ENCODE measurements around the gene ARHGEF10L.

The ARHGEF10L gene

GRCh38 chr1:17550729-17551584 is 11.5 kb downstream of the ARHGEF10L start:
- no peak for DNase-seq

DNA sequence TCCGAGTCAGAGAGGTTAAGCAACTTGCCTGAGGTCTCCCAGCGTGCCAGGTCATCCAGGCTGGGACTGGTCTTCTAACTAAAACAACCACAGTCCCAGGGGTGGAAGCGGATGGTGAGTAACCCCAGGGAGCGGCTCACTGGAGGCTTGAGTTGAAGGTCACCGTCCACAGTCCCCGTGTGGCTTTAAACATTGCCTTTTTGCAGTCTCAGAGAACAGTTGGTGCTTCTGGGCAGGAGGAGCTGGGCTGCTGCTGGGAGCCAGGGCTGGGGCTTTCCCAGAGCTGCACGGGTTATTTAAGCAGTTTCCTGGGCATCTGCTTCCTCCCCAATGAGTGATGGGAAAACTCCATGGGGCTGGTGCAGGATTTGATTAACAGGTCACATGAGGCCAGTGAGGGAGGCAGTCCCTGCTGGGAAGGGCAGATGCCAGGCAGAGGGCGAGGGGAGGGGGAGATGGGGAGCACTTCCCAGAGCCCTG is 12.3 kb downstream of the ARHGEF10L start:
- no peak for DNase-seq

GRCh38 chr1:17553975-17554700 is 14.6 kb downstream of the ARHGEF10L start:
- peak; percentile 40 for DNase-seq

GRCh38 chr1:17554954-17555353 is 15.5 kb downstream of the ARHGEF10L start:
- DNase-seq, result no peak

GRCh38 chr1:17557986-17558385 is 18.5 kb downstream of the ARHGEF10L start:
- no peak for DNase-seq

- DNase-seq, result no peak
Observed at GRCh38 chr1:17558541-17558940, 19.0 kb downstream of the ARHGEF10L start.

DNA sequence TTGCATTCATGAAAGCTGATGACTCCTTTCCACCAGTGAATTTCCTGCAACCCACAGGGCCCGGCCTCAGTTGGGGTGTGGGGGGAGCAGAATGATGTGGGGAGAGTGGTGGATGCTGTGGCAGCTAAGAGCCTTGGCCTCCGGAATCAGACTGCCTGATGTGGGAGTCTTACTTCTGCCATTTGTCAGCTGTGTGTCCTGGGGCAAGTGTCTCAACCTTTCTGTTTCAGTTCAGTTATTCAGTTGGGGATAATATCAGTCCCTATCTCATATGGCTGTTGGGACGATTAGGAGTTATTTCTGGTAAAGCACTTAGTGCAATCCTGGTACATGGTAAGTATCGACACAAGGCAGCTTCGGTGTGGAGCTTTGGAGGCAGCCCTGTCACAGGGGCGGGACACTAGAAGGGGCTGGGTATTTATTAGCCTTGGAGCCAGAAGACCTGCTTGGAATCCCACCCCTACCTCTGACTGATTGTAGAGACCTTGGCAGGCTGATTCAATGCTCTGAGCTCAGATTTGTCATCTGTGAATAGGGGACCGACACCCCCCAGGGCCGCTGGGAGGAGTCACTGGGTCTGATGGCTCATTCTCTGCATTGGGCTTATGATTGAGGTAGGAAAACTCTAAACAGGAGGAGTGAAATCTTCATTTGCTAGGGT is 19.6 kb downstream of the ARHGEF10L start:
- no peak for DNase-seq

GRCh38 chr1:17559615-17560419 is 20.3 kb downstream of the ARHGEF10L start:
- no peak for DNase-seq

DNA sequence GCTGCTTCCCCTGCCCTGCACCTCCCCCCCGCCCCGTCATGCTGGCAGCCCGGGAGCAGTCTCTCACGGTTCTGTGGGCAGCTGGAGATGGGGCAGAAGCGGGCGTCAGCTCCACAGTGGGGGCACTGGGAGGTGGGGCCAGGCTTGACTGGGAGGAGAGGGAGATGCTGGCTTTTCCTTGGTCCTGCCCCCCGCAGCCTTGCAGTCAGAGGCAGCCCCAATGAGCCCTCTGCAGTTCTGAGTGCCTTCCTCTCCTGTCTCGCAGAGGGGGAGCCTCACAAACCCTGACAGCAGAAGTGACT is 21.7 kb downstream of the ARHGEF10L start:
- DNase-seq, result no peak

GRCh38 chr1:17561561-17561985 is 22.1 kb downstream of the ARHGEF10L start:
- DNase-seq, result no peak

DNA sequence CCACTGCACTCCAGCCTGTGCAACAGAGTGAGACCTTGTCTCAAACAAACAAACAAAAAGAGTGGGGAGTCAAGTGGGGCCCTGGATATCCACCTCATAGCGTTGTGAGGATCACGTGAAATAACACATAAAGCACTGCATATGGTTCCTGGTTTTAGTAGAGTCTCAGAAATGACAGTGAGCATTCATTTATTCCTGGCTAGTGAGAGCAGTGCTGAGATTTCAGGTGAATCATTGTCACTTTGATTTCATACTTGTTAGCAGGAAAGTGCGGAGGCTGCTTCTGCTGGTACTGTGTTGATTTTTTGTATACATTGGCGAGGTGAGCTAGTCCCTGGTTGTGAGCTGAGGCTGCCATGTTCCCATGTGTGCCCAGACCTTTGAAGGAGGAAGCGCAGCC is 22.9 kb downstream of the ARHGEF10L start:
- DNase-seq, result no peak

DNA sequence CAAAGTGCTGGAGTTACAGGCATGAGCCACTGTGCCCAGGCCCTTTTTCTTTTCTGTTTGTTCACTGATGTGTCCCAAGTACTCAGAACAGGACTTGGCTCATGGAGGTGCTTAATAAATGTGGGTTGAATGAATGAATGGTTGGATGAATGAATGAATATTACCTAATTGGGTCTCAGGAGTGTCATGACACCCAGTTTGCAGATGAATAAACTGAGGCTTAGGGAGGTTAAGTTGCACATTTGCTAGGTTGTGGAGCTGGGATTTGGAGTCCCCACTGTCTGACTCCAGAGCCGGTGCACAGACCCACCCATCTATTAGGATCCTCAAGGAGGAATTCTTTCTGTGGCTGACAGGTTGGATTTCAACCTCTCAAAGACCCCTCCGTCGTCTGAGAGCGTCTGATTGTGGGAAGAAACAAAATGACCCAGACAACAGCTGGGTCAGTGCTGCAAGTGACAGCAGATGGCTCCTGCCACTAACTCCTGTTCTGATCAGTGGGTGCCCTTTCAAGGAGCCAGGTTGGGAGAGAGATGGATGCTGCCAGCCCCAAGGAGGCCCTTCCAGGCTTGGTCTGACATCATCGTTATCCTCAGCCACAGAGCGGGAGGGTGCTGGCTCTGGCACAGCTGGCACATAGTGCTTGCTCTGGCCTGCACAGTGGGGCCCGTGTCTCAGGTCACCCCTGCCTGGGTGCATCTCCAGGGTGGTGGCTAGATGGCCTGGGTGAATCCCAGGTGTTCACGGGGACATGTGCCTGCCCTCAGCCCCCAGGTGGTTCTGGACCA is 24.2 kb downstream of the ARHGEF10L start:
- no peak for DNase-seq

GRCh38 chr1:17564458-17565393 is 25.2 kb downstream of the ARHGEF10L start:
- DNase-seq, result no peak

DNA sequence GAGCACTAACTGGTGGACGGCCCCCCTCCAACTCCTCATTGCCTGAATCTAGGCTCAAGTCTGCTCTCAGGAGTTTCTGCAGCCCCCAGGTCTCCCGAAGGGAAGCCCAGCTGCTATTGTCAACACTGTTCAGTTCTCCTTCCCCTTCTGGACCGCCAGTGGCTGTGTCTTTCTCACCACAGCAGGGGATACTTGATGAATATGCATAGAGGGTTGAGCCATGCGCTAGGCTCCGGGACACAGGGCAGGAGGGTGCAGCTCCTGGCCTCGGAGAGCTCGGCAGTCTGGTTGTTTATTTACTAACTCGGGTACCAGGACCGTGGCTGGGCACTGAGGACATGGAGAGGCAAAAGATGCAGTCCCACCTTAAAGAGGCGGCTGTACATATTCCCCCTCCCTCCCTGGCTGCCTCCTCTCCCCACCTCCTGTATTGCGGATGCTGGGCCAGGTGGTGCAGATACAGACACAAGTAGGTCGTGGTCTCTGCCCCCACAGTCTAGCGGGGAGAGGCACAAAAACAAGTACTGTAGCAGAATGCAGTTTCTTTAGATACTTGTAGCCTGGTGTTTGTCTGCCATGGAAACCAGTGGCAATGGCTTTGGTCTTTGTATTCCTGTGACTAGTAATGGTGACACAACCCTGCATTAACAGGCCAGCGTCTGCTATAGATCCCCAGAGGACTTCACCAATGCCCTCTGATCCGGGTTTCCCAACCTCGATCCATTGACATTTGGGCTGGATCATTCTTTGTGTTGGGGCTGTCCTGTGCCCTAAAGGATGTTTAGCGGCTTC is 26.2 kb downstream of the ARHGEF10L start:
- DNase-seq, result no peak

DNA sequence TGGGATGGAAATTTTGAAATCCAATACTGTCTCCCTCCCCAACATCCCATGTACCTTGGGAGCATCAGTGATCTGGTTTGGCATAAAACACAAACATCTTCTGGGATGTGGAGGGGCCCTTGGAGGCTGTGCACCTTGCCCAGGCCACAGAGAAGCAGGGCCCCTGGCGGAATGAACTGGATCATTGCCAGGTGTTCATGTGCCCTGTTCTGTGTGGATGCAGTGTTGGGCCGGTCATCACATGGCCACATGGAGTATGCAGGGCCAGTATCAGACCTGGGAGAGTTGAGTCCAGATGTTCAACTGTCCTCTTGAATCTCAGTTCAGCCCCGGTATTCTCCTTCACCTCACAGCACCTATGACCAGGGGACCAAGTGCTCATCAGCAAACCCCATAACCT is 26.9 kb downstream of the ARHGEF10L start:
- DNase-seq, result no peak

DNA sequence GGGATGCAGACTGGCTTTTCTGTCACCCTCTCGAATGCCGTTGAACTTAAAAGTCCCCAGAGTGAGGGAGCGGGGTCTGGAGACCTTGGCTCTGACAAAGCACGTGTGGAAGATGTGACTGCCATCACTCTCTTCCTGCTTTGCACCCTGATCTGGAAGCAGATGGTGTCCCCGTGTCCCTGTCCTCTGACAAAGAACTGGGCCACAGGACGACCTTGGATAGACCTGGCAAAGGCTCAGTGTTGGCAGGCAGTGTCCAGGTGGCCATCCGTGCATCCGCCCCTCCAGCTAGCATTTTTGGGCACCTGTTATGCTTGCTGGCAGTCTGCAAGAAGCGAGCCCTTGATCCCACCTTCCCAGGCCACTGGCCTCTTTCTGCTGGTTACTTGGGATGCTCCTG is 27.4 kb downstream of the ARHGEF10L start:
- DNase-seq, result no peak

DNA sequence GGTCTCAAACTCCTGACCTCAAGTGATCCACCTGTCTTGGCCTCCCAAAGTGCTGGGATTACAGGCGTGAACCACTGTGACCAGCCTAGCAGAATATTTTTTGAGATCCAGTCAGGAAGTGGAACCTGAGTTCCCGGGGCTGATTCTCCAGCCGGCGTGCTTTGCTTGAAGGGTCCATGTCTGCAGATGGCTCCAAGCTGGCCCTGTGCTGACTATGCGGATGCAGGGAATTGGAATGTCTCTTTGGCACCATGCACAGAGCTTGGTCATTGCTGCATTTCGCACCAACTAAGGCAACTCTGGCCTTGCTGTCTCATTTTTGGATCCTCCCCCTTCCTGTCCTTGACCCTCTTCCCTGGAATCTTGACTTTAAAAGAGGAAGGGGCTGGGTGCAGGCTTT is 28.1 kb downstream of the ARHGEF10L start:
- no peak for DNase-seq

DNA sequence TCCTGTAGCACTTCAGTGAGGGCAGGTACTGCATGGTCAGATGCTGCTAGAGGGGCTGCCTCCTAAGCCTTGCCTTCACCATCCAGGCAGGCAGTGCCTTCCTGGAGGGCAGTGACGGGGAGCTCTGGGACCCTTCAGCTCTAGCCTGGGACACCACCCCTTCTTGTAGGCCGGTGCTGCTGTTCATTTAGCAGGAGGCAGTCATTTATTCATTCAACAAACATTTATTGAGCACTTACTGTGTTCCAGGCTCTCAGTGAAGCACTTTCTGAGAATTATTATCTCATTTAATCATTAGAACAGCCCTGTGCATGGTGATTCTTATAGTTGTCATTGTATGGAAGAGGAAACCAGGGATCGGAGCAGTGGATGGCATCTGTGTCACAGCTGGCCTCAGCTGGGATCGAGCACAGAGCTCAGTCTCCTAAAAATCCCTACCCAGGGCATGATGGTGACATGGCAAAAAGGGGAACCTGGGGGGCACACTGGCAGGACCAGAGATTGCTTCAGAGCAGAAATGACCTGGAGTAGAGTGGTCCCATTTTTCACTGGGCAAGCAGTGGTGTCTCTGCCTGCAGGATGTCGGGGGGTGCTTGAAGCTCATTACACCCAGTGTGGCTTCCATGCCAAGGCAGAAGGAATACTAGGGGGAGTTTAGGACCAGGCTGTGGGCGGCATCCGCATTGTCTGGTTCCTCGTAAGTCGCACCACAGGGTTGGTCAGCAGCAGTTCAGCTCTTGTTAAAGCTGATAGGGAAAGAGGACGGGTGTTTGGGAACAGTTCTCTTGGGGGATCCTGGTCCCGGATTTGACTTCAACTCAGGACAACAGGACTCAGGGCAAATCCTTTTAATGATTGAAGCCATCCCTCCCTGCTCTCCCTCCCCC is 28.8 kb downstream of the ARHGEF10L start:
- DNase-seq, result no peak

Measured in 8988T (cell line).